Mesothelial cell of epicardium (in vitro differentiated cells): Measurements from ENCODE around the gene GLO1. TPM values are rescaled to one million over a fixed set of nuclear protein-coding genes. Genes with fewer than 3 reads are reported as not detected.

Source experiments
- DNase-seq, 2 experiments: peaks; one replicate each; pipeline ENCODE4 v3.0.0; 2021; ENCODE audit warnings: low spot score in 2 of 2; ENCODE audit not compliant: unreplicated experiment in 2 of 2
- H3K27ac Mint-ChIP-seq: 2 replicates; pipeline ENCODE4 v1.8.0; 2021; ENCODE audit warnings: mixed read lengths
- H3K27me3 Mint-ChIP-seq: 2 replicates; pipeline ENCODE4 v1.8.0; 2021; ENCODE audit warnings: low read depth, mixed read lengths
- H3K36me3 Mint-ChIP-seq: 2 replicates; pipeline ENCODE4 v1.8.0; 2021; ENCODE audit warnings: mixed read lengths
- H3K4me1 Mint-ChIP-seq: 2 replicates; pipeline ENCODE4 v1.8.0; 2021; ENCODE audit warnings: mixed read lengths
- H3K4me3 Mint-ChIP-seq: 2 replicates; pipeline ENCODE4 v1.8.0; 2021; ENCODE audit warnings: mild to moderate bottlenecking, moderate library complexity, mixed read lengths
- H3K9me3 Mint-ChIP-seq: 2 replicates; pipeline ENCODE4 v1.8.0; 2021; ENCODE audit warnings: mixed read lengths
- total RNA-seq: library from RNA; stranded (reverse); gene quantifications from 3 replicates; pipeline ENCODE4 v1.2.1, GENCODE V29; 2021
- TF ChIP-seq, protein P1 (sequence below): fragments of 200-600 bp; sonication (generic); IDR thresholded peaks from one replicate; pipeline ENCODE4 v1.5.0; 2021; ENCODE audit warnings: antibody characterized with exemption; ENCODE audit not compliant: unreplicated experiment

GLO1 gene
- total RNA-seq, 1 donor from 2014 or later = 86.2 TPM

- Mint-ChIP-seq H3K27ac (no peak overlapping the region), H3K9me3 (peaks cover 3% of the 10 kb centered on the region), H3K4me3 (no peak overlapping the region), H3K27me3 (no peaks in the 10 kb centered on the region), H3K4me1 (no peaks in the 10 kb centered on the region), H3K36me3 (peaks cover 42% of the 10 kb centered on the region)
- no peak for DNase-seq
- TF ChIP-seq, protein P1, sequence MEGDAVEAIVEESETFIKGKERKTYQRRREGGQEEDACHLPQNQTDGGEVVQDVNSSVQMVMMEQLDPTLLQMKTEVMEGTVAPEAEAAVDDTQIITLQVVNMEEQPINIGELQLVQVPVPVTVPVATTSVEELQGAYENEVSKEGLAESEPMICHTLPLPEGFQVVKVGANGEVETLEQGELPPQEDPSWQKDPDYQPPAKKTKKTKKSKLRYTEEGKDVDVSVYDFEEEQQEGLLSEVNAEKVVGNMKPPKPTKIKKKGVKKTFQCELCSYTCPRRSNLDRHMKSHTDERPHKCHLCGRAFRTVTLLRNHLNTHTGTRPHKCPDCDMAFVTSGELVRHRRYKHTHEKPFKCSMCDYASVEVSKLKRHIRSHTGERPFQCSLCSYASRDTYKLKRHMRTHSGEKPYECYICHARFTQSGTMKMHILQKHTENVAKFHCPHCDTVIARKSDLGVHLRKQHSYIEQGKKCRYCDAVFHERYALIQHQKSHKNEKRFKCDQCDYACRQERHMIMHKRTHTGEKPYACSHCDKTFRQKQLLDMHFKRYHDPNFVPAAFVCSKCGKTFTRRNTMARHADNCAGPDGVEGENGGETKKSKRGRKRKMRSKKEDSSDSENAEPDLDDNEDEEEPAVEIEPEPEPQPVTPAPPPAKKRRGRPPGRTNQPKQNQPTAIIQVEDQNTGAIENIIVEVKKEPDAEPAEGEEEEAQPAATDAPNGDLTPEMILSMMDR = no peak
Observed at GRCh38 chr6:38676974-38677544, 25.9 kb downstream of the GLO1 start.

DNA sequence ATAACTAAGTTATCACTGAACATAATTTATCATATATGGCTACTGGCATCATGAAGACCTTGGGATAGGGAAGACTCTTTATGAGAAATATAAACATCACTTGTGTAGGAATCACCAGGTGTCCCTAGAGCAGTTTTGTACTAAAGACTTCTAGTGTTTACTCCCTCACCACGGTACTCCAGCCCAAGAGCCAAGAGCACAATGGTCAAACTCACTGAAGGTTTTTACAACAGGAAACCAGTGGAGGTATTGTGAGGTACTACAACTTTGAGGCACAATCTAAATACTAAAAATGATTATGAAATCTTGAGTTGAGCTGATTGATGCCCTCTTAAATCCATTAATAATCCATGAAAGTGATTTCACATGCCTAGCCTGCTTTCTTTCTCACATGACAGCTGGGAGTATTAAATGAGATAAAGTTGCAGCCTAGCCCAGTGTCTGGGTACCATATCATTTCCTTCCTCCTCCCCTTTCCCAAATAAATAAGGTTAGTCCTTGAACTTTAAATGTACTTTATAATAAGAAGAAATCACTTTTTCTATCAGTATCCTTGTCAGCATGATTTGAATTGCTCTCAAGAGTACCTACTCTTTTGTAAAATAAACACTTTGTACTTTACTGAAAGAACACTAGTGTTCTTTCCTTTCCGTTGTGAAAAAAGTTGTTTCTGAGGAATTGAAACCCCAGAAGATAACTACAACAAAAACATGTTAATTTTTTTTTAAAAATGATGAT lies 26.5 kb downstream of the GLO1 start:
- Mint-ChIP-seq H3K9me3 (peaks cover 3% of the 10 kb centered on the region), H3K4me1 (no peaks in the 10 kb centered on the region), H3K27me3 (no peaks in the 10 kb centered on the region), H3K4me3 (no peak overlapping the region), H3K27ac (no peak overlapping the region), H3K36me3 (peaks cover 36% of the 10 kb centered on the region)
- TF ChIP-seq, protein P1 = no peak
- no peak for DNase-seq

DNA sequence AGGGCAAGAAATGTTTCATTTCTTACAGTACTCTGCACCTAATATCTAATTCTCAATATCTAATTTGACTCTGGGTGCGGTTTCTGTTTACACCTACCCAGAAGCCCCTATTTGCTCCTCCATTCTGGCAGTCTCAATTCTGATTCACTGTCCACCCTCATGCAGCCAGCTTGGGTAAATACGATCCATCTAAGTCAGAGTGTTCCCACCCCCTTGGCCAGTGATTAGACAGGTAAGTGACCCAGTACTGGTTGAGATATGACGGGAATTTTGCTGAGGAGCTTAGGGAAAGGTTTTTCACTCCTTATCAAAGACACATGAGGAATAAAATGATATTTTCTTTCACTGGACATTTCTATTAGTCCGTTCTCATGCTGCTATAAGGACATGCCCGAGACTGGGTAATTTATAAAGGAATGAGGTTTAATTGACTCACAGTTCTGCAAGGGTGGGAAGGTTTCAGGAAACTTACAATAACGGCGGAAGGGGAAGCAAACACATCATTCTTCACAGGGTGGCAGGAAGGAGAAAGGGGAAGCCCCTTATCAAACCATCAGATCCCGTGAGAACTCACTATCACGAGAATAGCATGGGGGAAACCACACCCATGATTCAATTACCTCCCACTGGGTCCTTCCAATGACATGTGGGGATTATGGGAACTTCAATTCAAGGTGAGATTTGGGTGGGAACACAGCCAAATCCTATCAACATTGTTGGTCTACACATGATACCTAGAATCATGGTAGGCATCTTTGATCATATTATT lies 29.4 kb downstream of the GLO1 start:
- TF ChIP-seq, protein P1 = no peak
- H3K9me3 Mint-ChIP-seq = peaks cover 3% of the 10 kb centered on the region
- peaks cover 30% of the 10 kb centered on the region for H3K36me3 Mint-ChIP-seq
- H3K27ac Mint-ChIP-seq = no peak overlapping the region
- no peaks in the 10 kb centered on the region for H3K27me3 Mint-ChIP-seq
- no peaks in the 10 kb centered on the region for H3K4me1 Mint-ChIP-seq
- H3K4me3 Mint-ChIP-seq = no peak overlapping the region
- no peak for DNase-seq

- peaks cover 27% of the 10 kb centered on the region for H3K36me3 Mint-ChIP-seq
- H3K27me3 Mint-ChIP-seq = no peaks in the 10 kb centered on the region
- H3K9me3 Mint-ChIP-seq = peaks cover 3% of the 10 kb centered on the region
- no peaks in the 10 kb centered on the region for H3K4me1 Mint-ChIP-seq
- H3K4me3 Mint-ChIP-seq = no peak overlapping the region
- H3K27ac Mint-ChIP-seq = no peak overlapping the region
- DNase-seq = no peak
- TF ChIP-seq, protein P1 = peak; percentile 60
Observed at GRCh38 chr6:38671885-38672467, 31.0 kb downstream of the GLO1 start.

DNA sequence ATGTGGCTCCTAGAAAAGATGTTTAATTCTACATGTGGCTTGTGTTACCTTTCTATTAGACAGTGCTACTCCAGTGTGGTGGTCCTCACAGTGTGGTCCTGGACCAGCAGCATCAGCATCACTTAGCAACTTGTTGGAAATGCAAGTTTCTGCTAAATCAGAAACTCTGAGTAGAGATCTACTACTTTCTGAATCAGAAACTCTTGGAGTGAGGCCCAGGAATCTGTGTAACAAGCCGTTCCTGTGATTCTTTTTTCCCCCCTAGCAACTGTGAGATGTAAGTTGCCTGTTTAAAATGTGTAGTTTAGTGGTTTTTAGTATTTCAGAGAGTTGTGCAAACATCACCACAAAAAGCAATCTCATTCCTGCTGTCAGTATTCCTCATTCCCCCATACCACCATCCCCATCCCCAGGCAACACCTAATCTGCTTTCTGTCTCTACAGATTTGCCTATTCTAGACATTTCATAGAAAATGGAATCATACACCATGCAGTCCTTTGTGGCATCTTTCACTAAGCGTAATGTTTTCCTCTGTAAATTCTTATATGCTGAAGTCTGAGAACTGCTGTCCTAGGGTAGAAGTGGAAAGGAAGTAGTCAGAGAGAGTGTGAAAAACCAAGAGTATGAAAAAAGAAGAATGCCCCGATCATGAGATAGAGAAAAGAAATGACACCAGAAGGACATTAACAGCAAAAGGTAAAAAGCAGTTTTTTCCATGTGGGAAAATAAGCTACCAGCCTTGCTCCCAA lies 44.4 kb downstream of the GLO1 start:
- TF ChIP-seq, protein P1 = no peak
- no peaks in the 10 kb centered on the region for H3K27me3 Mint-ChIP-seq
- H3K9me3 Mint-ChIP-seq = no peaks in the 10 kb centered on the region
- H3K36me3 Mint-ChIP-seq = no peaks in the 10 kb centered on the region
- H3K4me3 Mint-ChIP-seq = no peak overlapping the region
- no peak overlapping the region for H3K27ac Mint-ChIP-seq
- no peak for DNase-seq
- H3K4me1 Mint-ChIP-seq = no peaks in the 10 kb centered on the region
